H9 (cell line): ENCODE data around the gene GLRA1. TPM values are rescaled to one million over a fixed set of nuclear protein-coding genes. Genes with fewer than 3 reads are reported as not detected.

Source experiments
- DNase-seq: peaks from one replicate; pipeline ENCODE4 v3.0.0-alpha.2; 2017
- H2AFZ ChIP-seq: one replicate; pipeline ENCODE4 v1.6.1; 2013; ENCODE audit warnings: mild to moderate bottlenecking, low read length, control low read depth, moderate library complexity
- H2AK5ac ChIP-seq: 2 replicates; pipeline ENCODE4 v1.6.1; 2013; ENCODE audit warnings: low read length, control low read depth, mixed read lengths; ENCODE audit not compliant: insufficient read length
- H2BK120ac ChIP-seq: one replicate; pipeline ENCODE4 v1.6.1; 2013; ENCODE audit warnings: low read depth, mild to moderate bottlenecking, low read length, control low read depth, inconsistent platforms; ENCODE audit not compliant: poor library complexity, severe bottlenecking
- H2BK12ac ChIP-seq: 2 replicates; pipeline ENCODE4 v1.6.1; 2013; ENCODE audit warnings: low read length, control low read depth, mixed read lengths, low read depth; ENCODE audit not compliant: insufficient read length
- H2BK15ac ChIP-seq: 2 replicates; pipeline ENCODE4 v1.6.1; 2013; ENCODE audit warnings: low read depth, low read length, control low read depth
- H2BK20ac ChIP-seq: one replicate; pipeline ENCODE4 v1.6.1; 2013; ENCODE audit warnings: low read depth, mild to moderate bottlenecking, low read length, control low read depth, inconsistent platforms; ENCODE audit not compliant: poor library complexity, severe bottlenecking
- H2BK5ac ChIP-seq: 2 replicates; pipeline ENCODE4 v1.6.1; 2013; ENCODE audit warnings: low read length, control low read depth, mixed read lengths; ENCODE audit not compliant: insufficient read length
- H3K14ac ChIP-seq: 2 replicates; pipeline ENCODE4 v1.6.1; 2013; ENCODE audit warnings: low read length, control low read depth; ENCODE audit not compliant: insufficient read depth
- H3K18ac ChIP-seq: 2 replicates; pipeline ENCODE4 v1.6.1; 2013; ENCODE audit warnings: low read depth, mild to moderate bottlenecking, mixed read lengths, low read length, control low read depth; ENCODE audit not compliant: insufficient read length
- H3K23ac ChIP-seq: 2 replicates; pipeline ENCODE4 v1.6.1; 2013; ENCODE audit warnings: low read length, control low read depth, mixed read lengths, low read depth; ENCODE audit not compliant: insufficient read length
- H3K23me2 ChIP-seq: 2 replicates; pipeline ENCODE4 v1.6.1; 2013; ENCODE audit warnings: low read depth, mild to moderate bottlenecking, mixed read lengths, low read length, control low read depth; ENCODE audit not compliant: insufficient read length, poor library complexity, severe bottlenecking
- H3K27ac ChIP-seq: 2 replicates; pipeline ENCODE4 v1.5.1; 2013; ENCODE audit warnings: low read length, control low read depth, mixed read lengths, low read depth; ENCODE audit not compliant: insufficient read length
- H3K27me3 ChIP-seq: 2 replicates; pipeline ENCODE4 v1.6.1; 2013; ENCODE audit warnings: low read length, control low read depth, inconsistent platforms; ENCODE audit not compliant: insufficient read depth
- H3K4ac ChIP-seq: 2 replicates; pipeline ENCODE4 v1.6.1; 2013; ENCODE audit warnings: low read depth, mild to moderate bottlenecking, control low read depth, inconsistent platforms, low read length, moderate library complexity
- H3K4me1 ChIP-seq: 2 replicates; pipeline ENCODE4 v1.6.1; 2013; ENCODE audit warnings: low read length, control low read depth, inconsistent platforms; ENCODE audit not compliant: insufficient read depth
- H3K4me2 ChIP-seq: 2 replicates; pipeline ENCODE4 v1.6.1; 2013; ENCODE audit warnings: low read length, control low read depth, mixed read lengths; ENCODE audit not compliant: insufficient read length, insufficient read depth
- H3K56ac ChIP-seq: 2 replicates; pipeline ENCODE4 v1.6.1; 2013; ENCODE audit warnings: low read depth, mild to moderate bottlenecking, mixed read lengths, low read length, control low read depth; ENCODE audit not compliant: insufficient read length
- H3K79me1 ChIP-seq: 2 replicates; pipeline ENCODE4 v1.6.1; 2013; ENCODE audit warnings: low read depth, mild to moderate bottlenecking, moderate library complexity, low read length, control low read depth, inconsistent platforms; ENCODE audit not compliant: insufficient read depth, poor library complexity, severe bottlenecking
- H3K79me2 ChIP-seq: 2 replicates; pipeline ENCODE4 v1.6.1; 2013; ENCODE audit warnings: low read length, control low read depth, inconsistent platforms; ENCODE audit not compliant: insufficient read depth
- H3K9ac ChIP-seq: 2 replicates; pipeline ENCODE4 v1.6.1; 2013; ENCODE audit warnings: low read length, control low read depth, mixed read lengths; ENCODE audit not compliant: insufficient read length; ENCODE audit errors: extremely low read depth
- H3K9me3 ChIP-seq: one replicate; pipeline ENCODE4 v1.6.1; 2013; ENCODE audit warnings: low read depth, low read length, inconsistent platforms; ENCODE audit not compliant: control insufficient read depth
- H3T11ph ChIP-seq: one replicate; pipeline ENCODE4 v1.6.1; 2013; ENCODE audit warnings: mild to moderate bottlenecking, low read length, control low read depth, inconsistent platforms
- H4K20me1 ChIP-seq: one replicate; pipeline ENCODE4 v1.6.1; 2013; ENCODE audit not compliant: control insufficient read depth, insufficient read length, insufficient read depth
- H4K5ac ChIP-seq: 2 replicates; pipeline ENCODE4 v1.6.1; 2013; ENCODE audit warnings: low read depth, mild to moderate bottlenecking, mixed read lengths, low read length, control low read depth; ENCODE audit not compliant: insufficient read length
- H4K8ac ChIP-seq: replicated peaks from 2 replicates; pipeline ENCODE4 v1.6.1; 2013; ENCODE audit warnings: low read length, control low read depth, mixed read lengths, low read depth; ENCODE audit not compliant: insufficient read length
- H4K91ac ChIP-seq: 2 replicates; pipeline ENCODE4 v1.6.1; 2013; ENCODE audit warnings: low read depth, mild to moderate bottlenecking, moderate library complexity, mixed read lengths, low read length, control low read depth; ENCODE audit not compliant: insufficient read length
- H3K27ac Mint-ChIP-seq, 3 experiments: 2 replicates in 2 of 3; 3 replicates in 1 of 3; pipeline ENCODE4 v1.8.0; 2020 to 2021; ENCODE audit warnings: mixed read lengths in 3 of 3, mild to moderate bottlenecking in 1 of 3, moderate library complexity in 1 of 3
- H3K27me3 Mint-ChIP-seq: 2 replicates; pipeline ENCODE4 v1.8.0; 2021; ENCODE audit warnings: low read depth, mild to moderate bottlenecking, moderate library complexity, mixed read lengths
- H3K36me3 Mint-ChIP-seq, 3 experiments: 2 replicates in 2 of 3; 3 replicates in 1 of 3; pipeline ENCODE4 v1.8.0; 2020 to 2021; ENCODE audit warnings: low read depth in 3 of 3, mixed read lengths in 3 of 3; ENCODE audit not compliant: insufficient read depth in 1 of 3
- H3K4me1 Mint-ChIP-seq, 2 experiments: 2 replicates each; pipeline ENCODE4 v1.8.0; 2020; ENCODE audit warnings: mixed read lengths in 2 of 2
- H3K4me3 Mint-ChIP-seq, 2 experiments: 2 replicates in 1 of 2; 3 replicates in 1 of 2; pipeline ENCODE4 v1.8.0; 2020 to 2021; ENCODE audit warnings: mild to moderate bottlenecking in 2 of 2, mixed read lengths in 2 of 2, moderate library complexity in 1 of 2
- H3K9me3 Mint-ChIP-seq, 2 experiments: 2 replicates in 1 of 2; 3 replicates in 1 of 2; pipeline ENCODE4 v1.8.0; 2020; ENCODE audit warnings: mild to moderate bottlenecking in 2 of 2, mixed read lengths in 2 of 2, moderate library complexity in 1 of 2
- CTCF ChIP-seq: fragments of 200-600 bp; sonication (generic); conservative IDR thresholded peaks from 3 replicates; pipeline ENCODE4 v1.8.0; 2021; ENCODE audit warnings: antibody characterized with exemption, mild to moderate bottlenecking
- WGBS: extraction: QIAGEN DNeasy Blood & Tissue Kit; methylation state at CpG from one replicate; pipeline ENCODE4 v1.1.7; 2013; ENCODE audit warnings: missing lambda C conversion rate, low lambda C conversion rate, mixed read lengths; ENCODE audit not compliant: insufficient read length; ENCODE audit errors: extremely low coverage; 5-methylcytosine and 5-hydroxymethylcytosine counted together
- total RNA-seq: library from RNA; stranded (reverse); gene quantifications from 2 replicates; pipeline ENCODE4 v1.2.1, GENCODE V29; 2021

The GLRA1 gene
- total RNA-seq, 1 experiment from 2014 or later = not detected

- no peak overlapping the region for H2AK5ac ChIP-seq
- H3K27ac ChIP-seq = no peak overlapping the region
- no peak overlapping the region for H3K4ac ChIP-seq
- H4K91ac ChIP-seq = no peak overlapping the region
- TF ChIP-seq CTCF = no peak
- no peaks in the 10 kb centered on the region for H3K4me1 ChIP-seq
- H3K23ac ChIP-seq = no peak overlapping the region
- no peak overlapping the region for H2BK120ac ChIP-seq
- no peaks in the 10 kb centered on the region for H3K79me1 ChIP-seq
- no peak overlapping the region for H2BK12ac ChIP-seq
- DNase-seq = no peak
- H2BK15ac ChIP-seq = no peak overlapping the region
- H2AFZ ChIP-seq = no peak overlapping the region
- H3K23me2 ChIP-seq = no peaks in the 10 kb centered on the region
- no peak overlapping the region for H3K9ac ChIP-seq
- no peaks in the 10 kb centered on the region for H4K20me1 ChIP-seq
- no peak overlapping the region for H2BK20ac ChIP-seq
- H3K14ac ChIP-seq = no peak overlapping the region
- Mint-ChIP-seq H3K36me3 (peaks cover 0 to 12% (median 7%) of the 10 kb centered on the region in 3 experiments; a peak in 4 of 7 replicates), H3K4me3 (no peak overlapping the region), H3K27ac (no peak overlapping the region), H3K27me3 (no peaks in the 10 kb centered on the region), H3K9me3 (no peaks in the 10 kb centered on the region), H3K4me1 (peaks cover 2% of the 10 kb centered on the region in 2 experiments)
- no peak overlapping the region for H2BK5ac ChIP-seq
- H3K56ac ChIP-seq = no peak overlapping the region
- H4K8ac ChIP-seq = no peak overlapping the region
- H3K9me3 ChIP-seq = no peaks in the 10 kb centered on the region
- H3T11ph ChIP-seq = no peak overlapping the region
- no peaks in the 10 kb centered on the region for H3K27me3 ChIP-seq
- no peak overlapping the region for H4K5ac ChIP-seq
- no peaks in the 10 kb centered on the region for H3K79me2 ChIP-seq
- no CpG with 5 or more reads among the region's 4 CpGs for WGBS
- no peak overlapping the region for H3K18ac ChIP-seq
- no peak overlapping the region for H3K4me2 ChIP-seq
Observed at GRCh38 chr5:151822141-151822540, 102.5 kb downstream of the GLRA1 start.
